ENCODE data around the gene AUTS2. TPM values are rescaled to one million over a fixed set of nuclear protein-coding genes. Genes with fewer than 3 reads are reported as not detected.

AUTS2 gene
- polyA plus RNA-seq, 1 donor (not counting 4 experiments of a cell fraction or from before 2014, with no cell fraction given) = 4.7 TPM

GRCh38 chr7:70153933-70154332 lies 555.7 kb downstream of the AUTS2 start:
- FAIRE-seq = no peak
- dilution Hi-C loops (cut with MboI; ENCODE audit: extremely low pct_ligation_motif_present, low sequenced_read_pairs) = no loop called here
- TF ChIP-seq CTCF (optimal IDR thresholded peaks at IDR 0.05 in 1 of 3, IDR thresholded peaks at IDR 0.05 in 1 of 3, conservative IDR thresholded peaks at IDR 0.05 in 1 of 3; ENCODE audit: extremely low read depth in 1 of 3, insufficient read depth in 2 of 3, low read length in 3 of 3) (no peak), EZH2 (IDR thresholded peaks at IDR 0.05; ENCODE audit: low read length) (no peak)

GRCh38 chr7:70154521-70155180 lies 556.4 kb downstream of the AUTS2 start:
- Histone ChIP-seq H3K9me1 (ENCODE audit: control insufficient read depth, extremely low read depth, insufficient read depth, low read length) (no peaks in the 10 kb centered on the region), H3K79me2 (ENCODE audit: control insufficient read depth, insufficient read depth, low read length) (no peaks in the 10 kb centered on the region), H3K4me2 (ENCODE audit: control insufficient read depth, extremely low read depth, insufficient read depth, low read depth, low read length) (no peak overlapping the region), H3K4me1 (ENCODE audit: control insufficient read depth, extremely low read depth, insufficient read depth, low read length) (no peaks in the 10 kb centered on the region), H3K9ac (ENCODE audit: control insufficient read depth, extremely low read depth, insufficient read depth, low read length) (no peak overlapping the region), H3K27ac (ENCODE audit: control insufficient read depth, insufficient read depth, low read length) (no peak overlapping the region), H3K9me3 (ENCODE audit: control insufficient read depth, low read depth, low read length) (no peaks in the 10 kb centered on the region), H4K20me1 (ENCODE audit: control insufficient read depth, extremely low read depth, insufficient read depth, low read length) (no peaks in the 10 kb centered on the region), H3K4me3 (ENCODE audit: control insufficient read depth in 2 of 3, extremely low read depth in 1 of 3, insufficient read depth in 2 of 3, low read depth in 1 of 3, low read length in 3 of 3) (no peak overlapping the region), H2AFZ (ENCODE audit: control insufficient read depth, low read length) (no peak overlapping the region), H3K36me3 (ENCODE audit: control insufficient read depth in 2 of 2, extremely low read depth in 1 of 2, insufficient read depth in 2 of 2, low read length in 2 of 2) (no peaks in the 10 kb centered on the region), H3K27me3 (ENCODE audit: control insufficient read depth, extremely low read depth, insufficient read depth, low read length) (no peaks in the 10 kb centered on the region)
- TF ChIP-seq EZH2 (IDR thresholded peaks at IDR 0.05; ENCODE audit: low read length) (no peak), CTCF (optimal IDR thresholded peaks at IDR 0.05 in 1 of 3, IDR thresholded peaks at IDR 0.05 in 1 of 3, conservative IDR thresholded peaks at IDR 0.05 in 1 of 3; ENCODE audit: extremely low read depth in 1 of 3, insufficient read depth in 2 of 3, low read length in 3 of 3) (no peak)
- dilution Hi-C loops (cut with MboI; ENCODE audit: extremely low pct_ligation_motif_present, low sequenced_read_pairs) = no loop called here
- DNase-seq (ENCODE audit: low read depth, low spot score) = no peak
- no peak for FAIRE-seq

More at GRCh38 chr7:70153933-70154332, 555.7 kb downstream of the AUTS2 start:
- Histone ChIP-seq H3K9me3 (ENCODE audit: control insufficient read depth, low read depth, low read length) (no peaks in the 10 kb centered on the region), H4K20me1 (ENCODE audit: control insufficient read depth, extremely low read depth, insufficient read depth, low read length) (no peaks in the 10 kb centered on the region), H3K4me1 (ENCODE audit: control insufficient read depth, extremely low read depth, insufficient read depth, low read length) (no peaks in the 10 kb centered on the region), H3K4me3 (ENCODE audit: control insufficient read depth in 2 of 3, extremely low read depth in 1 of 3, insufficient read depth in 2 of 3, low read depth in 1 of 3, low read length in 3 of 3) (no peak overlapping the region), H3K4me2 (ENCODE audit: control insufficient read depth, extremely low read depth, insufficient read depth, low read depth, low read length) (no peak overlapping the region), H3K27me3 (ENCODE audit: control insufficient read depth, extremely low read depth, insufficient read depth, low read length) (no peaks in the 10 kb centered on the region), H3K27ac (ENCODE audit: control insufficient read depth, insufficient read depth, low read length) (no peak overlapping the region), H3K9me1 (ENCODE audit: control insufficient read depth, extremely low read depth, insufficient read depth, low read length) (no peaks in the 10 kb centered on the region), H3K9ac (ENCODE audit: control insufficient read depth, extremely low read depth, insufficient read depth, low read length) (no peak overlapping the region), H3K79me2 (ENCODE audit: control insufficient read depth, insufficient read depth, low read length) (no peaks in the 10 kb centered on the region), H3K36me3 (ENCODE audit: control insufficient read depth in 2 of 2, extremely low read depth in 1 of 2, insufficient read depth in 2 of 2, low read length in 2 of 2) (no peaks in the 10 kb centered on the region), H2AFZ (ENCODE audit: control insufficient read depth, low read length) (no peak overlapping the region)
- DNase-seq (ENCODE audit: low read depth, low spot score) = no peak
